H1 (cell line): ENCODE data around the gene SMIM20. TPM values are rescaled to one million over a fixed set of nuclear protein-coding genes. Genes with fewer than 3 reads are reported as not detected.

Experiments used
- PHF8 ChIP-seq: fragments of 200-600 bp; sonication (generic); conservative IDR thresholded peaks from 2 replicates; pipeline ENCODE4 v1.7.1; 2012; ENCODE audit warnings: low read depth, mild to moderate bottlenecking, inconsistent platforms, low read length, moderate library complexity
- TBP ChIP-seq: IDR thresholded peaks from 2 replicates; pipeline ENCODE4 v1.6.1; 2011; ENCODE audit warnings: low read depth, low read length, improper control_type of control experiment
- polyA plus RNA-seq, 7 experiments: library from polyadenylated mRNA; depleted of rRNA in 3 of 7; stranded (reverse) in 5 of 7; unstranded in 2 of 7; fragments of >200 nt in 5 of 7; fragments of 200-250 nt in 2 of 7; gene quantifications; 1 replicate in 5 of 7; 2 replicates in 1 of 7; 4 replicates in 1 of 7; pipeline versions ENCODE4 v1.2.1 to v1.2.3, GENCODE V29; 2011 to 2013; ENCODE audit warnings: missing spikeins in 2 of 7, mixed read lengths in 2 of 7
- total RNA-seq: library from RNA; stranded (reverse); fragmentation: NEBNext Ultra II Directional; extraction: Animal tissue kit (Norgen Biotek cat#: 25700); gene quantifications from 2 replicates; pipeline ENCODE4 v1.2.1, GENCODE V29; 2021
- TF ChIP-seq, protein P1 (sequence below): IDR thresholded peaks from 2 replicates; pipeline ENCODE4 v1.6.1; 2012; ENCODE audit warnings: low read length, inconsistent platforms

SMIM20 gene
- total and polyA plus RNA-seq, 2 of the 8 experiments (the other 6 are each of a cell fraction or from before 2014, with no cell fraction given): 21.9 to 36.9 TPM

DNA sequence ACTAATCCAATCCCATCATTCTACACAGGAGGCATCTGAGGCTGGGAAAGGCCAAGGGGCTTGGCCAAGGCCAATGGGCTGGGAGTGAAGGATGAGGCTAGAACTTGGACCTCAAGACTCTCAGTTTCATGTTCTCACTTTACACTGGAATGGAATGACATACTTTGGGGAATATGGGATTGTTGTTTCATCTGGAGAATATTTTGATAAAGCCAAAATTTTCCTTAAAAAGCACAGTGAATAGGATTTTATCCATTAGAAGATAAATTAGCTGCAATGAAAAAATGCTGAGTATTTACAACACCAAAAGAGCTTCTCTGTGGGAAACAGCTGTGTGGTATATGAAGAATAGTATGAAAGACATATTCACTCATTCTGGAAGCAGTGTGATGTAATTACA lies 29.3 kb downstream of the SMIM20 start (continued):
- no peak for TF ChIP-seq PHF8
- no peak for TF ChIP-seq TBP
- TF ChIP-seq, protein P1, sequence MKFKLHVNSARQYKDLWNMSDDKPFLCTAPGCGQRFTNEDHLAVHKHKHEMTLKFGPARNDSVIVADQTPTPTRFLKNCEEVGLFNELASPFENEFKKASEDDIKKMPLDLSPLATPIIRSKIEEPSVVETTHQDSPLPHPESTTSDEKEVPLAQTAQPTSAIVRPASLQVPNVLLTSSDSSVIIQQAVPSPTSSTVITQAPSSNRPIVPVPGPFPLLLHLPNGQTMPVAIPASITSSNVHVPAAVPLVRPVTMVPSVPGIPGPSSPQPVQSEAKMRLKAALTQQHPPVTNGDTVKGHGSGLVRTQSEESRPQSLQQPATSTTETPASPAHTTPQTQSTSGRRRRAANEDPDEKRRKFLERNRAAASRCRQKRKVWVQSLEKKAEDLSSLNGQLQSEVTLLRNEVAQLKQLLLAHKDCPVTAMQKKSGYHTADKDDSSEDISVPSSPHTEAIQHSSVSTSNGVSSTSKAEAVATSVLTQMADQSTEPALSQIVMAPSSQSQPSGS: no peak
